Neural progenitor cell (in vitro differentiated cells): Measurements from ENCODE around the gene TRABD2B. TPM values are rescaled to one million over a fixed set of nuclear protein-coding genes. Genes with fewer than 3 reads are reported as not detected.

Experiments used
- DNase-seq: peaks from one replicate; pipeline ENCODE4 v3.0.0-alpha.2; 2016; ENCODE audit warnings: low spot score
- H2AFZ ChIP-seq: fragments of 200-600 bp; sonication (generic); replicated peaks from 2 replicates; pipeline ENCODE4 v1.6.1; 2016; ENCODE audit warnings: antibody characterized with exemption
- H3F3A ChIP-seq: fragments of 200-600 bp; sonication (generic); 2 replicates; pipeline ENCODE4 v1.6.1; 2016; ENCODE audit warnings: antibody characterized with exemption, low read depth
- H3K27ac ChIP-seq: fragments of 200-600 bp; sonication (generic); 2 replicates; pipeline ENCODE4 v1.5.1; 2016; ENCODE audit warnings: mild to moderate bottlenecking
- H3K27me3 ChIP-seq: fragments of 200-600 bp; sonication (generic); 2 replicates; pipeline ENCODE4 v1.6.1; 2016; ENCODE audit warnings: mild to moderate bottlenecking, moderate library complexity
- H3K36me3 ChIP-seq: fragments of 200-600 bp; sonication (generic); 2 replicates; pipeline ENCODE4 v1.5.1; 2016
- H3K4me1 ChIP-seq: fragments of 200-600 bp; sonication (generic); 2 replicates; pipeline ENCODE4 v1.6.1; 2016; ENCODE audit warnings: mixed run types
- H3K4me2 ChIP-seq: fragments of 200-600 bp; sonication (generic); 2 replicates; pipeline ENCODE4 v1.6.1; 2016
- H3K4me3 ChIP-seq: fragments of 200-600 bp; sonication (generic); 2 replicates; pipeline ENCODE4 v1.5.1; 2016
- H3K79me2 ChIP-seq: fragments of 200-600 bp; sonication (generic); 2 replicates; pipeline ENCODE4 v1.6.1; 2016; ENCODE audit warnings: low read depth
- H3K9ac ChIP-seq: fragments of 200-600 bp; sonication (generic); 2 replicates; pipeline ENCODE4 v1.6.1; 2016
- H3K9me3 ChIP-seq: fragments of 200-600 bp; sonication (generic); 2 replicates; pipeline ENCODE4 v1.5.1; 2016; ENCODE audit warnings: low read depth
- H4K20me1 ChIP-seq: fragments of 200-600 bp; sonication (generic); 2 replicates; pipeline ENCODE4 v1.6.1; 2016; ENCODE audit warnings: low read depth
- H3K27ac Mint-ChIP-seq: 3 replicates; pipeline ENCODE4 v1.8.0; 2021; ENCODE audit warnings: mixed read lengths
- H3K27me3 Mint-ChIP-seq: 2 replicates; pipeline ENCODE4 v1.8.0; 2022; ENCODE audit warnings: low read depth, mild to moderate bottlenecking, inconsistent platforms, moderate library complexity, mixed read lengths; ENCODE audit not compliant: insufficient read depth
- H3K36me3 Mint-ChIP-seq: 3 replicates; pipeline ENCODE4 v1.8.0; 2021; ENCODE audit warnings: mixed read lengths
- H3K4me1 Mint-ChIP-seq: 3 replicates; pipeline ENCODE4 v1.8.0; 2021; ENCODE audit warnings: mixed read lengths
- H3K4me3 Mint-ChIP-seq: 3 replicates; pipeline ENCODE4 v1.8.0; 2021; ENCODE audit warnings: mild to moderate bottlenecking, moderate library complexity, mixed read lengths
- H3K9me3 Mint-ChIP-seq: 3 replicates; pipeline ENCODE4 v1.8.0; 2020; ENCODE audit warnings: mixed read lengths
- EZH2 ChIP-seq: fragments of 200-600 bp; sonication (generic); IDR thresholded peaks from 2 replicates; pipeline ENCODE4 v1.6.1; 2017; ENCODE audit warnings: antibody characterized with exemption, mild to moderate bottlenecking, moderate library complexity
- EZH2phosphoT487 ChIP-seq: fragments of 200-600 bp; sonication (generic); IDR thresholded peaks from 2 replicates; pipeline ENCODE4 v1.6.1; 2017; ENCODE audit warnings: antibody characterized with exemption
- total RNA-seq: library from RNA; depleted of rRNA; stranded (reverse); fragments of >200 nt; gene quantifications from 2 replicates; pipeline ENCODE4 v1.2.3, GENCODE V29; 2015; ENCODE audit warnings: low replicate concordance
- TF ChIP-seq, protein P1 (sequence below): fragments of 200-600 bp; sonication (generic); IDR thresholded peaks from 2 replicates; pipeline ENCODE4 v1.5.1; 2017; ENCODE audit warnings: antibody characterized with exemption, mild to moderate bottlenecking

TRABD2B gene
- total RNA-seq, 1 donor from 2014 or later = 0.09 TPM

DNA sequence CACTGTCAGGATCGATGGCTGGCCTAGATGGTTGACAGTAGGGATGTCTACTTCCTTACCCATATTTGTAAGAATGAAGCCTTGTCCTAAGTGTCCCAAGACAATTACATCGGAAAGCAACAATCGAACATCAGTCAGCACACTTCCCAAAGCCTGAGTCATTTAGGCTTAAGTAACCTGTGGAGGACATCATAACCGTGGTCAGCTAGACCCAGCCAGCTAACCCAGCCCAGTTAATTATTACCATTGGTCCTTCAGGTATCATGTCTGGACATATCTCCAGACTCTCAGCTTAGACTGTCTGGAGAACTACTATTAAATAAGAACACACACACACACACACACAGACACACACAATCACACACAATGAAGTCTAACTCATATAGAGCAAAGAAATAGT is 264.7 kb downstream of the TRABD2B start:
- no peaks in the 10 kb centered on the region for H3F3A ChIP-seq
- no peaks in the 10 kb centered on the region for H3K4me1 Mint-ChIP-seq
- peaks cover 13% of the 10 kb centered on the region for H3K27me3 Mint-ChIP-seq
- no peak overlapping the region for H3K9ac ChIP-seq
- no peak overlapping the region for H3K27ac ChIP-seq
- H2AFZ ChIP-seq = no peak overlapping the region
- H3K27ac Mint-ChIP-seq = no peak overlapping the region
- H3K27me3 ChIP-seq = peaks cover 76% of the 10 kb centered on the region
- H3K4me2 ChIP-seq = no peak overlapping the region
- H3K36me3 ChIP-seq = no peaks in the 10 kb centered on the region
- H3K4me3 Mint-ChIP-seq = no peak overlapping the region
- DNase-seq = no peak
- H3K4me3 ChIP-seq = no peak overlapping the region
- H4K20me1 ChIP-seq = no peaks in the 10 kb centered on the region
- no peaks in the 10 kb centered on the region for H3K79me2 ChIP-seq
- no peaks in the 10 kb centered on the region for H3K4me1 ChIP-seq
- TF ChIP-seq EZH2phosphoT487 = no peak
- no peak for TF ChIP-seq EZH2
- TF ChIP-seq, protein P1, sequence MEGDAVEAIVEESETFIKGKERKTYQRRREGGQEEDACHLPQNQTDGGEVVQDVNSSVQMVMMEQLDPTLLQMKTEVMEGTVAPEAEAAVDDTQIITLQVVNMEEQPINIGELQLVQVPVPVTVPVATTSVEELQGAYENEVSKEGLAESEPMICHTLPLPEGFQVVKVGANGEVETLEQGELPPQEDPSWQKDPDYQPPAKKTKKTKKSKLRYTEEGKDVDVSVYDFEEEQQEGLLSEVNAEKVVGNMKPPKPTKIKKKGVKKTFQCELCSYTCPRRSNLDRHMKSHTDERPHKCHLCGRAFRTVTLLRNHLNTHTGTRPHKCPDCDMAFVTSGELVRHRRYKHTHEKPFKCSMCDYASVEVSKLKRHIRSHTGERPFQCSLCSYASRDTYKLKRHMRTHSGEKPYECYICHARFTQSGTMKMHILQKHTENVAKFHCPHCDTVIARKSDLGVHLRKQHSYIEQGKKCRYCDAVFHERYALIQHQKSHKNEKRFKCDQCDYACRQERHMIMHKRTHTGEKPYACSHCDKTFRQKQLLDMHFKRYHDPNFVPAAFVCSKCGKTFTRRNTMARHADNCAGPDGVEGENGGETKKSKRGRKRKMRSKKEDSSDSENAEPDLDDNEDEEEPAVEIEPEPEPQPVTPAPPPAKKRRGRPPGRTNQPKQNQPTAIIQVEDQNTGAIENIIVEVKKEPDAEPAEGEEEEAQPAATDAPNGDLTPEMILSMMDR = no peak
- no peaks in the 10 kb centered on the region for H3K36me3 Mint-ChIP-seq
- no peaks in the 10 kb centered on the region for H3K9me3 Mint-ChIP-seq
- no peaks in the 10 kb centered on the region for H3K9me3 ChIP-seq

DNA sequence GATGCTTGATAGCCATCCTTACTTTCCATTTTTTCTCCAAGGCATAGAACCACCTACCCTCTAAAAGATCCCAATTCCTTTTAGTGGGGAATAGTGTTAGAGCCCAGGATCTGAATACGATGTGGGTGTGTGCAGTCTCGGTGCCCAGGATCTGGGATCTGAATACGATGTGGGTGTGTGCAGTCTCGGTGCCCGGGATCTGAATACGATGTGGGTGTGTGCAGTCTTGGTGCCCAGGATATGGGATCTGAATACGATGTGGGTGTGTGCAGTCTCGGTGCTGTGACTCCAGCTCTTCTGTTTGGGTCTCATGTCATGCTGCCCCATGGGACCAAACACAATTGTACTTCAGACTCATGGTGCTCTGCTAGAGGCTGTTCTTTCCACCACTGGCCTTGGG is 265.5 kb downstream of the TRABD2B start:
- no peaks in the 10 kb centered on the region for H3K9me3 ChIP-seq
- H4K20me1 ChIP-seq = no peaks in the 10 kb centered on the region
- no peaks in the 10 kb centered on the region for H3K36me3 Mint-ChIP-seq
- no peak overlapping the region for H3K27ac ChIP-seq
- H3K4me2 ChIP-seq = no peak overlapping the region
- no peaks in the 10 kb centered on the region for H3K36me3 ChIP-seq
- H3F3A ChIP-seq = no peaks in the 10 kb centered on the region
- H3K79me2 ChIP-seq = no peaks in the 10 kb centered on the region
- no peaks in the 10 kb centered on the region for H3K4me1 ChIP-seq
- no peak overlapping the region for H3K4me3 Mint-ChIP-seq
- no peak overlapping the region for H3K4me3 ChIP-seq
- peaks cover 76% of the 10 kb centered on the region for H3K27me3 ChIP-seq
- TF ChIP-seq, protein P1 = no peak
- TF ChIP-seq EZH2phosphoT487 (no peak), EZH2 (no peak)
- H3K9ac ChIP-seq = no peak overlapping the region
- no peak overlapping the region for H2AFZ ChIP-seq
- peaks cover 21% of the 10 kb centered on the region for H3K27me3 Mint-ChIP-seq
- no peaks in the 10 kb centered on the region for H3K4me1 Mint-ChIP-seq
- no peaks in the 10 kb centered on the region for H3K9me3 Mint-ChIP-seq
- H3K27ac Mint-ChIP-seq = no peak overlapping the region
- no peak for DNase-seq

DNA sequence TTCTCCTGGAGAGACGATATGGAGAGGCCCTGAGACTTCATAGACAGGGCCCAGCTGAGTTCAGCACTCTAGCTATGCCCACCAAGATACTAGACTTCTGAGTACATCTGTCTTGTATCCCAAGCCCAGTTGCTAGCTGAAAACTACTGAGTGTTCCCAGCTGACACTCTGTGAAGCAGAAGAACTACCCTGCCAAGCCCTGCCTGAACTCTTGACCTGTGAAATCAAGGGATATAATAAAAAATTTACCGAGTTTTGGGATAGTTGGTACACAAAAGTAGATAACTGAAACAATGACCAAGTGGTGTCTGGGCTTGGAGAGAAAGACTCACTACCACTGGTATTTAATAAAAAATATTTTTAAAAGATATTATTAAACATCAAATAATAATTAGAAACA is 267.5 kb downstream of the TRABD2B start:
- H3K27ac Mint-ChIP-seq = no peak overlapping the region
- TF ChIP-seq, protein P1 = no peak
- TF ChIP-seq EZH2phosphoT487 (no peak), EZH2 (no peak)
- peaks cover 30% of the 10 kb centered on the region for H3K27me3 Mint-ChIP-seq
- H3K4me1 Mint-ChIP-seq = peaks cover 8% of the 10 kb centered on the region
- H3K4me3 ChIP-seq = no peak overlapping the region
- H3F3A ChIP-seq = peaks cover 9% of the 10 kb centered on the region
- H3K27ac ChIP-seq = no peak overlapping the region
- H2AFZ ChIP-seq = no peak overlapping the region
- DNase-seq = no peak
- peaks cover 8% of the 10 kb centered on the region for H3K4me1 ChIP-seq
- no peak overlapping the region for H3K9ac ChIP-seq
- no peaks in the 10 kb centered on the region for H3K9me3 ChIP-seq
- H3K9me3 Mint-ChIP-seq = no peaks in the 10 kb centered on the region
- peaks cover 11% of the 10 kb centered on the region for H4K20me1 ChIP-seq
- H3K4me3 Mint-ChIP-seq = no peak overlapping the region
- no peak overlapping the region for H3K4me2 ChIP-seq
- no peaks in the 10 kb centered on the region for H3K36me3 ChIP-seq
- H3K27me3 ChIP-seq = peaks cover 76% of the 10 kb centered on the region
- no peaks in the 10 kb centered on the region for H3K36me3 Mint-ChIP-seq
- H3K79me2 ChIP-seq = no peaks in the 10 kb centered on the region
